HCT116 (cell line): ENCODE measurements around the gene APBA2. TPM values are rescaled to one million over a fixed set of nuclear protein-coding genes. Genes with fewer than 3 reads are reported as not detected.

Source experiments
- ATAC-seq: fragments of 200-7000 bp; cut with Tn5 transposase; 2 replicates; pipeline ENCODE4 v1.9.1; 2020; ENCODE audit warnings: mild to moderate bottlenecking, moderate library complexity
- BruUV-seq: library from RNA; stranded (reverse); fragments of 400-500 nt; replicated peaks from 2 replicates; lab custom pipeline; 2021; lab: Mats Ljungman, UMichigan
- CTCF ChIA-PET: fragments of 300-600 bp; sonication (Branson Sonifier 250); formaldehyde crosslinking; loops from one replicate; lab custom pipeline; 2021; ENCODE audit warnings: antibody characterized with exemption; lab: Charles Lee
- POLR2A ChIA-PET: fragments of 300-600, 350-600 bp; sonication (Branson Sonifier 250); formaldehyde crosslinking; loops from one replicate; lab custom pipeline; 2021; ENCODE audit warnings: antibody characterized with exemption; lab: Charles Lee
- RAD21 ChIA-PET, 2 experiments: fragments of 300-600 bp; sonication (Branson Sonifier 250); formaldehyde crosslinking; loops; one replicate each; lab custom pipeline; 2023; ENCODE audit warnings: low total read pairs in 2 of 2; ENCODE audit not compliant: uncharacterized antibody in 2 of 2, unreplicated experiment in 2 of 2, low non-redundant PET in 1 of 2; lab: Charles Lee
- DNase-seq: peaks from one replicate; pipeline ENCODE4 v3.0.0-alpha.2; 2010; ENCODE audit warnings: low read depth, low spot score
- H2AFZ ChIP-seq: fragments of 200-600 bp; shearing (Covaris generic), sonication (generic); 2 replicates; pipeline ENCODE4 v1.6.1; 2017; ENCODE audit warnings: low read depth, mixed run types, mixed read lengths, antibody characterized with exemption, low read length; ENCODE audit not compliant: poor library complexity, severe bottlenecking
- H3K27ac ChIP-seq: 2 replicates; pipeline ENCODE4 v1.5.1; 2012; ENCODE audit warnings: low read depth, low read length
- H3K27me3 ChIP-seq: fragments of 200-600 bp; sonication (generic); 2 replicates; pipeline ENCODE4 v1.6.1; 2016; ENCODE audit warnings: mixed run types, low read length, mixed read lengths; ENCODE audit not compliant: insufficient read depth
- H3K36me3 ChIP-seq, 2 experiments: fragments of 200-500 bp in 1 of 2; fragments of 200-600 bp in 1 of 2; sonication (Bioruptor generic) in 1 of 2; sonication (generic) in 1 of 2; 2 replicates each; pipeline versions ENCODE4 v1.5.1 to v1.6.1; 2014 to 2016; ENCODE audit warnings: low read length in 2 of 2, inconsistent platforms in 1 of 2, mixed read lengths in 1 of 2, mixed run types in 1 of 2; ENCODE audit not compliant: insufficient read depth in 2 of 2, control insufficient read depth in 1 of 2
- H3K4me1 ChIP-seq, 2 experiments: fragments of 200-600 bp in 1 of 2; sonication (generic) in 1 of 2; 2 replicates each; pipeline versions ENCODE4 v1.5.1 to v1.6.1; 2012 to 2017; ENCODE audit warnings: low read length in 2 of 2, inconsistent platforms in 1 of 2, mild to moderate bottlenecking in 1 of 2, mixed read lengths in 1 of 2, mixed run types in 1 of 2, moderate library complexity in 1 of 2; ENCODE audit not compliant: insufficient read depth in 2 of 2, control insufficient read depth in 1 of 2
- H3K4me2 ChIP-seq: fragments of 200-600 bp; sonication (generic); 2 replicates; pipeline ENCODE4 v1.6.1; 2017; ENCODE audit warnings: mixed run types, low read length, mixed read lengths
- H3K4me3 ChIP-seq, 2 experiments: fragments of 200-600 bp in 1 of 2; sonication (generic) in 1 of 2; replicated peaks in 1 of 2; 2 replicates each; pipeline ENCODE4 v1.5.1; 2011 to 2016; ENCODE audit warnings: low read length in 2 of 2, control low read depth in 1 of 2, low read depth in 1 of 2, mild to moderate bottlenecking in 1 of 2, mixed read lengths in 1 of 2, mixed run types in 1 of 2
- H3K79me2 ChIP-seq: fragments of 200-600 bp; sonication (generic); 2 replicates; pipeline ENCODE4 v1.6.1; 2017; ENCODE audit warnings: mild to moderate bottlenecking, mixed run types, low read length, moderate library complexity, mixed read lengths; ENCODE audit not compliant: insufficient read depth
- H3K9ac ChIP-seq: fragments of 200-600 bp; sonication (generic); 2 replicates; pipeline ENCODE4 v1.6.1; 2016; ENCODE audit warnings: low read length, mixed read lengths
- H3K9me2 ChIP-seq: fragments of 200-600 bp; sonication (generic), shearing (Covaris generic); 2 replicates; pipeline ENCODE4 v1.6.1; 2017; ENCODE audit warnings: mixed run types, mild to moderate bottlenecking, moderate library complexity; ENCODE audit not compliant: insufficient read depth
- H3K9me3 ChIP-seq, 2 experiments: fragments of 200-500 bp in 1 of 2; fragments of 200-600 bp in 1 of 2; sonication (Bioruptor generic) in 1 of 2; sonication (generic) in 1 of 2; 2 replicates each; pipeline ENCODE4 v1.6.1; 2014 to 2017; ENCODE audit warnings: low read length in 2 of 2, mixed read lengths in 2 of 2, inconsistent platforms in 1 of 2, low read depth in 1 of 2, mild to moderate bottlenecking in 1 of 2, mixed run types in 1 of 2, moderate library complexity in 1 of 2; ENCODE audit not compliant: control insufficient read depth in 1 of 2, insufficient read depth in 1 of 2
- H4K20me1 ChIP-seq: fragments of 200-600 bp; sonication (generic), shearing (Covaris generic); 2 replicates; pipeline ENCODE4 v1.6.1; 2017; ENCODE audit warnings: mixed run types, mild to moderate bottlenecking, moderate library complexity; ENCODE audit not compliant: insufficient read depth
- ELF1 ChIP-seq: IDR thresholded peaks from 2 replicates; pipeline ENCODE4 v1.6.1; 2012; ENCODE audit warnings: low read depth, borderline replicate concordance
- FOSL1 ChIP-seq: IDR thresholded peaks from 2 replicates; pipeline ENCODE4 v1.6.1; 2012; ENCODE audit warnings: low read depth
- POLR2A ChIP-seq: IDR thresholded peaks from 2 replicates; pipeline ENCODE4 v1.7.0; 2011; ENCODE audit warnings: borderline replicate concordance; ENCODE audit not compliant: insufficient read depth, insufficient read length; ENCODE audit errors: extremely low read depth
- REST ChIP-seq: IDR thresholded peaks from 2 replicates; pipeline ENCODE4 v1.6.1; 2012; ENCODE audit warnings: low read depth
- SP1 ChIP-seq: IDR thresholded peaks from 2 replicates; pipeline ENCODE4 v1.6.1; 2012; ENCODE audit warnings: low read depth
- TCF7L2 ChIP-seq: IDR thresholded peaks from 2 replicates; pipeline ENCODE4 v1.7.0; 2011; ENCODE audit warnings: borderline replicate concordance, inconsistent platforms; ENCODE audit not compliant: insufficient read depth, insufficient read length; ENCODE audit errors: extremely low read depth
- YY1 ChIP-seq: IDR thresholded peaks from 2 replicates; pipeline ENCODE4 v1.6.1; 2011; ENCODE audit warnings: low read length, low read depth, moderate library complexity, mild to moderate bottlenecking; ENCODE audit not compliant: insufficient replicate concordance; ENCODE audit errors: extremely low read depth
- intact Hi-C: fragments of 100-400 bp; cut with micrococcal nuclease; formaldehyde crosslinking; loops from 2 replicates; pipeline ENCODE4 v1.10.0; 2022
- total RNA-seq: library from RNA; stranded (reverse); gene quantifications from one replicate; pipeline ENCODE4 v1.2.1, GENCODE V29; 2021; ENCODE audit not compliant: unreplicated experiment

The APBA2 gene
- total RNA-seq, 1 experiment from 2014 or later = 0.47 TPM

- H3K9ac ChIP-seq = no peak overlapping the region
- no peak overlapping the region for H3K27ac ChIP-seq
- TF ChIP-seq TCF7L2 (no peak), YY1 (no peak), POLR2A (no peak), FOSL1 (no peak), SP1 (no peak), ELF1 (no peak), REST (no peak)
- intact Hi-C loops = no loop called here
- RAD21 ChIA-PET = no interaction called here
- POLR2A ChIA-PET = no interaction called here
- H3K9me2 ChIP-seq = no peaks in the 10 kb centered on the region
- no peaks in the 10 kb centered on the region for H3K27me3 ChIP-seq
- no peaks in the 10 kb centered on the region for H3K79me2 ChIP-seq
- H3K4me3 ChIP-seq = no peak overlapping the region
- no peaks in the 10 kb centered on the region for H3K4me1 ChIP-seq
- H4K20me1 ChIP-seq = no peaks in the 10 kb centered on the region
- H3K9me3 ChIP-seq = no peaks in the 10 kb centered on the region
- no peak for ATAC-seq
- H2AFZ ChIP-seq = no peak overlapping the region
- H3K36me3 ChIP-seq = no peaks in the 10 kb centered on the region
- BruUV-seq = no TSS peak
- no peak for DNase-seq
- no peak overlapping the region for H3K4me2 ChIP-seq
- CTCF ChIA-PET = no interaction called here
Observed at GRCh38 chr15:29039466-29040369, 153.9 kb downstream of the APBA2 start.
